AG10803 (cell line): Measurements from ENCODE around the gene PEX1.

Experiments
- DNase-seq: peaks from one replicate; pipeline ENCODE4 v3.0.0; 2010; ENCODE audit warnings: low read depth
- H3K4me3 ChIP-seq: 2 replicates; pipeline ENCODE4 v1.5.1; 2011; ENCODE audit warnings: mild to moderate bottlenecking, low read length, control low read depth
- TF ChIP-seq, protein P1 (sequence below): conservative IDR thresholded peaks from 2 replicates; pipeline ENCODE4 v1.5.1; 2011; ENCODE audit warnings: mild to moderate bottlenecking, low read length, control low read depth, inconsistent platforms

PEX1 gene

DNA sequence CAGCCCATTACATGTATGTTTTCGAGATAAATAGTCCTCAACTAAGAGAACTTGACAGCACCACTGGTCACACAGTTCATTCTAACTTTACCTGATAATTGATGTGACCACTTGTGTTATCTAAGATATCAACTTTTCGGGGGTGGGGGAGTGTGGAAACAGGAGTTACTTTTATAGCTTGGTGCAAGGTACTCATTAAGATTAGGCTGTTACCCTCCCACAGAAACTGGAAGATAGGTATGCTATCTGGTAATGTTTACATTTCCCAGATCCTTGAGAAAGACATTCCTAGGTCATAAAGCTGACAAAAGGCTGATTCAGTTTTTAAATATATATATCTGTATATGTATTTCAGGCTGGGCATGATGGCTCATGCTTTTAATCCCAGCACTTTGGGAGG lies 61.6 kb downstream of the PEX1 start:
- TF ChIP-seq, protein P1, sequence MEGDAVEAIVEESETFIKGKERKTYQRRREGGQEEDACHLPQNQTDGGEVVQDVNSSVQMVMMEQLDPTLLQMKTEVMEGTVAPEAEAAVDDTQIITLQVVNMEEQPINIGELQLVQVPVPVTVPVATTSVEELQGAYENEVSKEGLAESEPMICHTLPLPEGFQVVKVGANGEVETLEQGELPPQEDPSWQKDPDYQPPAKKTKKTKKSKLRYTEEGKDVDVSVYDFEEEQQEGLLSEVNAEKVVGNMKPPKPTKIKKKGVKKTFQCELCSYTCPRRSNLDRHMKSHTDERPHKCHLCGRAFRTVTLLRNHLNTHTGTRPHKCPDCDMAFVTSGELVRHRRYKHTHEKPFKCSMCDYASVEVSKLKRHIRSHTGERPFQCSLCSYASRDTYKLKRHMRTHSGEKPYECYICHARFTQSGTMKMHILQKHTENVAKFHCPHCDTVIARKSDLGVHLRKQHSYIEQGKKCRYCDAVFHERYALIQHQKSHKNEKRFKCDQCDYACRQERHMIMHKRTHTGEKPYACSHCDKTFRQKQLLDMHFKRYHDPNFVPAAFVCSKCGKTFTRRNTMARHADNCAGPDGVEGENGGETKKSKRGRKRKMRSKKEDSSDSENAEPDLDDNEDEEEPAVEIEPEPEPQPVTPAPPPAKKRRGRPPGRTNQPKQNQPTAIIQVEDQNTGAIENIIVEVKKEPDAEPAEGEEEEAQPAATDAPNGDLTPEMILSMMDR, result no peak
- H3K4me3 ChIP-seq, result no peak overlapping the region
- DNase-seq, result no peak

DNA sequence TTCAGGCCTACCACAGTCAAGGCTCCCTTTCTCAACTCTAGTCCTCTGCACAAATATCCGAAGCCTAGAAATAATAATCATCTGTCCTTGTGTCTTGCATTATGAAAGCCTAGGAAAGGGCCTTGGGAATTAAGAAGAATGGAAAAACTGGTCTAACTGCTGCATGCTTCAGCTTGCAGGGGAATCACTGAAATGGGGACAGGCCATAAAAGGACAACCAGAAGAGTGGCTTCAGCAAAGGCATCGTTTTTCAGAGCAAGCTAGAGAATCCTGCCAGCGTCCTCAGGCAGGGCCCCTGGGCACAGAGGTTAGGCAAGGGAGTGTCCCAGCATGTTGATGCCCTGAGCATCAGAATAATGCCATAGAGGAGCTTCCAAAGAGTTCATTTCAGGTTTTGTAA lies 63.8 kb downstream of the PEX1 start:
- TF ChIP-seq, protein P1, result no peak
- no peak for DNase-seq
- H3K4me3 ChIP-seq, result no peak overlapping the region

DNA sequence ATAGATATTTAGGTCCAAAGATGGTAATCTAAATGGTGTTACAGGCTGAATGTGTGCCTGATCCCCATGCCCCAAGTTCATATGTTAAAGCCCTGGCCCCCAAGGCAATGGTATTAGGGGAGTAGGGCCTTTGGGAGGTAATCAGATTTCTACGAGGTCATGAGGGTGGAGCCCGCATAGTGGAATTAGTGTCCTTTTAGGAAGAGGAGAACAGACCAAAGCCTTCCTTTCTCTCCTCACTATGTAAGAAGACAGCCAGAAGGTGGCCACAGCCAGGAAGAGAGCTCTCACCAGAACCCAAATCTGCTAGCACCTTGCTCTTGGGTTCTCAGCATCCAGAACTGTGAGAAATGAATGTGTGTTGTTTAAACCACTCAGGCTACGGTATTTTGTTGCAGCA lies 65.8 kb downstream of the PEX1 start:
- H3K4me3 ChIP-seq, result no peak overlapping the region
- DNase-seq, result no peak
- TF ChIP-seq, protein P1, result no peak

GRCh38 chr7:92461027-92462003 lies 67.0 kb downstream of the PEX1 start:
- TF ChIP-seq, protein P1, result peak; percentile 83
- H3K4me3 ChIP-seq, result no peak overlapping the region
- peak; percentile 31 for DNase-seq

GRCh38 chr7:92460510-92460909 lies 67.8 kb downstream of the PEX1 start:
- no peak overlapping the region for H3K4me3 ChIP-seq
- DNase-seq, result no peak
- TF ChIP-seq, protein P1, result no peak

DNA sequence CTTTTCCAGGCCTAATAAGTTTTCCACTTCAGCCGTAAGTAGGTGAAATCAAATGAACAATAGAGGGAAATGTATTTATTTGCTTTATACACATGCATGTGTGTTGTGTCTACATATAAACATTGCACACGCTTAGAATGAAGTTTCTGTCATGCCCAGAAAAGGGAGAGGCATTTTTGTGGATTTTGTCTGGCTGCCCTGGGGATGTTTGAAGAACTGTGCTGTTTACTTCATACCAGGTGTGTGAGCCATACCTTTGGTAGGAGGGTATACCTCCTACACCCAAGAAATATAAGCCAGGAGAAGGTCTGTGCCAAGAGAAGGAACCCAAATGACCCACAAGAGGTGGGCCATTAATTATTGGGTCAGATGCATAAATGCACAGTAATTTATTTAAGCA lies 68.2 kb downstream of the PEX1 start:
- no peak overlapping the region for H3K4me3 ChIP-seq
- DNase-seq, result no peak
- TF ChIP-seq, protein P1, result no peak

DNA sequence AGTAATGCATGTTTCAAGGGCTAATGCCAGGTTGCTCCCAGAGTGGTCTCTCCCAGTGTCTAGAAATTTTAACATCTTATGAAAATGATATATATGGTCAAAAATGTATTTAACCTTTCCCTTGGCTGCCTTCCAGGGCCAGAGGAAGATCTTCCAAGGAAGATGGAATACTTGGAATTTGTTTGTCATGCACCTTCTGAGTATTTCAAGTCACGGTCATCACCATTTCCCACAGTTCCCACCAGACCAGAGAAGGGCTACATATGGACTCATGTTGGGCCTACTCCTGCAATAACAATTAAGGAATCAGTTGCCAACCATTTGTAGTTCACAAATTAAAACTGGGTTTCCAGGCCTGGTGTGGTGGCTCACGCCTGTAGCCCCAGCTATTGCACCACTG lies 72.1 kb downstream of the PEX1 start:
- peak; percentile 71 for DNase-seq
- no peak overlapping the region for H3K4me3 ChIP-seq
- TF ChIP-seq, protein P1, result no peak
